NCI-H2196 (cell line): ENCODE measurements around the gene DECR2.
"Not testable (repeated sequence)": the region's sequence is repeated elsewhere in the genome, so short reads cannot be mapped to it uniquely, and the experiment has no call there.

Source experiments
- DNase-seq: peaks from one replicate; lab custom pipeline; 2025; ENCODE audit not compliant: unreplicated experiment; lab: John Stamatoyannopoulos, UW

DECR2 gene

DNA sequence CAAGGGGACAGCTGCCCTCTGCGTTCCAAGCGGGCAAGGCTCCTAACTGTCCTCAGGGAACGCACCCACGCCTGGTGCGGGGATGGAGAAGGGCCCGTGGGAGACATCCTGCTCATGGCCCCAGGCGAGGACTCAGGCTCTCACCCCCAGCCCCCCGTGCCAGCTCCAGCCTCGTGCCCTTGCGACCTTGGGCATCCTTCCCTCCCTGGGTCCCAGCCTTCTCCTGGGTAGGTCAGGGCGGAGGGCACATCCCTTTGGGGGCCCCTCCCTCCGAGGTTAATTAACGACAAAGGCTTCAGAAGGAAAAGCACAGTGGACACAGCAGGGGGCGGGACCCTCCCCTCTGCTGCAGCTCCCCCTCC, 22.9 kb upstream of the DECR2 start:
- no peak for DNase-seq

DNA sequence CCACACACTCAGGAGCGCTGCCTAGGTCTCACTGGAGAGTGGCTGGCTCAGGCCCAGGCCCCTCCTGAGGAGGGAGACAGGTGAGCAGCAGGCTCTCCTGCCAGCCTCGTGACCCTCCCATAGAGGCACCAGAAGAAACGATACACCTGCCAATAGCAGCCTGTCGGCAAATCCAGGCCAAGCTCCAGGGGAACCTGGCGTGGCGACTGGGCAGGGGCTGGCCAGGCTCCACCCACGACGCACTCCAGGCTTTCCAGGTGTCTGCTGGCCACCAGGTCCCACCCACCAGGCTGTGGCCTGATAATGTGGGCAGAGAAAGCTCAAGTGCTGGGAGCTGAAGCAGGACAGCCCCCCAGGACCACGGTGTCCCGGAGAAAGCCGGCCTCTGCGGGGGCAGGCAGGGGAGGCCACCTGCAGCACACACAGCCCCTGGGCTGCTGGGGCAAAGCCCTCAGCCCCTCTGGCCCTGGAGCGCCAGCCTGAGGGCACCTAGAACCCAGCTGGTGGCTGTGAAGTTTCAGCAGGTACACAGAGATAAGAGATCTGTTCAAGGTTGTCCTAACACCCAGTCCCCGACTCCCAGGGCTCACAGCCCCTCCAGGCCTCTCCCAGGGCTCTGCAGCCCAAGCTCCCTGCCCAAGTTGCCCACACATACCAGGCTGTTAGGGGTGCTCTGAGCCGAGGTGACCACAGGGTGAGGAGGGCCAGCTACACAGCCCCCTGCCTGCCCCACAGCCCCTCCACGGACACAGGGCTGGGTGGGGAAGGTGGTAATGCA, 22.3 kb upstream of the DECR2 start:
- peak; percentile 93 for DNase-seq

DNA sequence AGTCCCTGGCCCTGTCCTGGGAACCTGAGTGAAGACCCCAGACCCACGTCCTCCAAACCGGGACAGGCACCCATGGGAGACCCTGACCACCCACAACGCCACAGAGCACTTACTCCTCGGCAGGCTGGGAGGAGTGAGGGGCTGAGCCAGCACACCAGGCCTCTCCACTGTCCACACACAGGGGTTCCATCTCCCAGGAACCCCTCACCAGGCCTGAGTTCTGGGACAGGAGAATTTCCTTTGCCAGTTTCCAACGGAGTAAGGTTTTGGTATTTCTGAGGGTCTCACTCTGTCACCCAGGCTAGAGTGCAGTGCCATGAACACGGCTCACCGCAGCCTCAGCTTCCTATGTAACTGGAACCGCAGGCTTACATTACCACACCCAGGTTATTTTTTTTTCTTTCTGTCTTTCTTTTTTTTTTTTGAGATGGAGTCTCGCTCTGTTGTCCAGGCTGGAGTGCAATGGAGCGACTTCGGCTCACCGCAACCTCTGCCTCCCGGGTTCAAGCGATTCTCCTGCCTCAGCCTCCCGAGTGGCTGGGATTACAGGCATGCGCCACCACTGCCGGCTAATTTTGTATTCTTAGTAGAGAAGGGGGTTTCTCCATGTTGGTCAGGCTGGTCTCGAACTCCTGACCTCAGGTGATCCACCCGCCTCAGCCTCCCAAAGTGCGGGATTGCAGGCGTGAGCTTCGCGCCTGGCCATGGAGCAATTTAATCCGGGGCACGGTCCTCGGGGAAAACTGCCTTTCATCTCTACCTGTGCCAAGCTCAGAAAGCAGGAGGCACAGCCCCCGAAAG, 21.5 kb upstream of the DECR2 start:
- no peak for DNase-seq

DNA sequence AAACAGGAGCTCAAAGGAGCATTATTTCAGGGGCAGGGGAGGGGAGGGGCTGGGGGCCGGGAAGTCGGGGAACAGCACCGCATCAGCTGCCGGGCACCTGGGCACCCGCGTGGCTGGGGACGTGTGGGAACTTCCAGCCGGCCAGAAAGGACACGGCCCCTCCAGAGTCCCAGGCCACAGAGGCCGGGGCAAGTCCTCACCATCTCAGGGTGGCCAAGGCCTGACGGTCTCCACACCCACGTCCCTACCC, 21.0 kb upstream of the DECR2 start:
- DNase-seq, result no peak

DNA sequence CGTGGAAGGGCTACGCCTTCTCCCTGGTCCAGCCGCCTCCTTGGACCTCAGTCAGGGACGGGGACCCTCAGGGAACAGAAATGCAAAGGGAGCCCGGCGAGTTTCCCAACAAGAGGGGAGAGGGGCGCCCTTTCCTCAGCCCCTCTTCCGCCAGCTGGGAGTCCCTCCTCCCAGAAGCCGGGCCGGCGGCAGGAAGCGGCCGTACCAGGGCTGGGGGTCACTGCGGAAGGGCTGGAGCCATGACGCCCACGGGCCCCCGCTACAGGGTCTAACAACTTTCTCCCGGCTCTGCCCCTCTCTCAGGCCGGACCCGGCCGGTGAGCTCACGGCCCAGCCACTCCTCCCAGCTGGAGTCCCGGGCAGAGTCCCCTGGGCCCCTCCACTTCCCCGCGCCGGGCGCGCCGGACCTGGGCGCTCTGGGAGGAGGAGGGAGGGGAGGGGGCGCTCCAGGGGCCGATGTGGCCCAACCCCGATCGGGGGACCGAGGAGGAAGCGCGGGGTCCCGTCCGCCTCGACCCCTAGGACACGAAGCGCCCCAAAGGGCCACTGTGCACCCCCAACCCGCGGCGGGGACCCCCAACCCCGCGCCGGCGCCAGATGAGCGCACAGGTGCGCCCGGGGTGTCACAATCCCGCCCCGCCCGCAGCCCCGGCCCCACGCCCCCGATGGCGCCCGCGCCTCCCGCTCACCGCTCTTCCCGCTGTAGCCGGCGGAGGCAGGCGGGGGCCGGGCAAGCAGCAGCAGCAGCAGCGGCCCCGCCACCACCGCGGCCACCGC, 20.5 kb upstream of the DECR2 start:
- peak; percentile 47 for DNase-seq

DNA sequence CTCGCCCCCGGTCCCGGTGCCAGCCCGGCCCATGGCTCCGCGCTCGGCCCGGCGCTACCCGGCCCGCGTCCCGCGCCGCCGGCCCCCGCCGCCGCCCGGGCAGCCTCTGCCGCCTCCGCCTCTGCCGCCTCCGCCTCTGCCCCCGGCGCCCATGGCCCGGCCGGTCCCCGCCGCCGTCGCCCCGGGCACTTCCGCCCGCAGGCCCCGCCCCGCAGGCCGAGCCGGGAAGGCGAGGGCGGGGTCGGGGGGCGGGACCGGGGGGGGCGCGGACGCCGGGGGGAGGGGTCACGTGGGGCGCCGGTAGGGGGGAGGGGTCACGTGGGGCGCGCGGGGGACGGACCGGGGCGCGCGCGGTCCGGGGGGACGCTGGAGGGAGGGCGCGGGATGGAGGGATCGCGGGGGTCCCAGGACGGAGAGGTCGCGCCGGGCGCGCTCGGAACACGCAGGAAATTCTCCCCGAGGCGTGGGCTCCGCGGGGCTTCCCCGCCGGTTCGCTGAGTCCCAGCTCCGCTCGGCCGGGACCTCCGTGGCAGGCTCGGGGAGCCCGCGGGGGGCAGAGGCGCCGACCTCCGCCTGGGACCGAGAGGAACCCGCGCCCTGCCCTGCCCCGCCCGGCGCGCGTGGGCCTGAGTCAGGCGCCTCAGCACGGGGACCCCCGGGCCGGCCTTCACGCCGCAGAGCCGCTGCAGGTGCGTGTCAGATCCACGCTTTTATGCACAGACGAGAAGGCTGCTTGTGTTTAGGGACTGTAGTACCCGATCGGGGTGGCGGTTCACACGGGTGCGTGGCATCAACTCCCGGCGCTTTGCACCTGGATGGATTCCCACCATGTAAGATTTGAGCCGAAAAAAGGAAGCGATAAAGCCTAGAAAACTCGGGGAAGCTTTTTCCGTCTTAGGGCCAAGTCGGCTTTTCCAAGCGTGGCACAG, 19.6 kb upstream of the DECR2 start, which contains the start of gene PGAP6:
TSS of gene PGAP6 (minus strand) at position 190 of the 929 bp plus-strand sequence. CDS start at position 33, 157 bp downstream.
- DNase-seq, result peak; percentile 73

DNA sequence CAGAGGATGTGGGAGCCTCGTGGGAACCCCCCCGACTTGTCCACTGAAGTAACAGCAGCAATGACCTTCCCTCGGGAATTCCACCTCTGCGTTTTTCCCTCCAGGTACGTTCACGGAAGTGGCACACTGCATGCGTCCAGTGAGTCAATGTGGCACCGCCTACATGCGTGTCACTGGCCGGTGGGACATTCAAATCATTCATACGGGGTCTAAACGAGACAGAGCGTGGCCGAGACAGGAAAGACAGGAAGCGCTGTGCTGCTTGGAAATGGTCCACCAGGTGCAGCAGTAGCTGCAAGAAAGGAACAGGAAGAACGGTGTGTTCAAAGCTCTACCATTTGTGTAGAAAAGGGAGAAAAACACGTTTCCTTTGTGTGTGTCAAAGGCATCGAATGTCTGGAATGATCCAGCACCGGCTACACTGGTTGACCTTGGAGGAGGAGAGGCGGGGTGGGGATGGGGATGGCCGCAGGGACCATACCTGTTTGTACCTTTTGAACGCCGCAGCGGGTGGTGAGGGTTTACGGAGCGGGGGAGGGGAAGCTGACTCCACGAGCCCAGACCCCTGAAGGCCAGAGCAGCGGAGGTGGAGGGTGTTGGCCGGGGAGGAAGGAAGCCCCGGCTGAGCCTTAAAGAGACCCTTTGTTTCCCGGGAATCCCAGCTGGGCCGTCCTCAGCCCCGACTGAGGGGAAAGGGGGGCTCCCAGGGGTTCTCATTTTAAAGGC, 18.2 kb upstream of the DECR2 start:
- peak; percentile 64 for DNase-seq

DNA sequence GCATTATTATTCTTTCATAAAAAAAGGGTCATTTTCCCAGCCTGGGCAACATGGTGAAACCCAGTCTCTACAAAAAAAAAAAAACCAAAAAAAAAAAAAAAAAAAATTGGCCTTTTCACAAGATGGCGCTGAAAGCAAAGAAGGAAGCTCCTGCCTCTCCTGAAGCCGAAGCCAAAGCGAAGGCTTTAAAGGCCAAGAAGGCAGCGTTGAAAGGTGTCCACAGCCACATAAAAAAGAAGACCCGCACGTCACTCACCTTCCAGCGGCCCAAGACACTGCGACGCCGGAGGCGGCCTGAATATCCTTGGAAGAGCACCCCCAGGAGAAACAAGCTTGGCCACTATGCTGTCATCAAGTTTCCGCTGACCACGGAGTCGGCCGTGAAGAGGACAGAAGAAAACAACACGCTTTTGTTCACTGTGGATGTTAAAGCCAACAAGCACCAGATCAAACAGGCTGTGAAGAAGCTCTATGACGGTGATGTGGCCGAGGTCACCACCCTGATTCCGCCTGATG, 15.0 kb upstream of the DECR2 start:
- DNase-seq, result peak; percentile 27

DNA sequence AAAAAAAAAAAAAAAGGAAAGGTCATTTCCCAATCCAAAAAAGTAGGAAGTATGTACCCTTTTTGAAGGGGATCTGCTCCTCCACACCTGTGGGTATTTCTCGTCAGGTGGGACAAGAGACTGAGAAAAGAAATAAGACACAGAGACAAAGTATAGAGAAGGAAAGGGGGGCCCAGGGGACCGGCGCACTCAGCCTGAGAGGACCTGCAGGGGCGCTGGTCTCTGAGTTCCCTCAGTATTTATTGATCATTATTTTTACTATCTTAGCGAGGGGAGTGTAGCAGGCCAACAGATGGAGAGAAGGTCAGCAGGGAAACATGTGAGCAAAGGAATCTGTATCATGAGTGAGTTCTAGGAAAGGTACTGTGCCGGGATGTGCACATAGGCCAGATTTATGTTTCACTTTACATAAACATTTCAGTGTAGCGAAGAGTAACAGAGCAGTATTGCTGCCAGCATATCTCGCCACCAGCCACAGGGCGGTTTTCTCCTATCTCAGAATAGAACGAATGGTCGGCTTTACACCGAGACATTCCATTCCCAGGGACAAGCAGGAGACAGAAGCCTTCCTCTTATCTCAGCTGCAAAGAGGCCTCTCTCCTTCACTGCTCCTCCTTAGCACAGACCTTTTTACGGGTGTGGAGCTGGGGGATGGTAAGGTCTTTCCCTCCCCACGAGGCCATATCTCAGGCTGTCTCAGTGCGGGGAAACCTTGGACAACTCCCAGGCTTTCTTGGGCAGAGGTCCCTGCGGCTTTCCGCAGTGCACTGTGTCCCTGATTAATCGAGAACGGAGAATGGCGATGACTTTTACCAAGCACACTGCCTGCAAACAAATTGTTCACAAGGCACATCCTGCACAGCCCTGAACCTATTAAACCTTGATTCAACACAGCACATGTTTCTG, 13.7 kb upstream of the DECR2 start:
- DNase-seq, result not testable (repeated sequence)

DNA sequence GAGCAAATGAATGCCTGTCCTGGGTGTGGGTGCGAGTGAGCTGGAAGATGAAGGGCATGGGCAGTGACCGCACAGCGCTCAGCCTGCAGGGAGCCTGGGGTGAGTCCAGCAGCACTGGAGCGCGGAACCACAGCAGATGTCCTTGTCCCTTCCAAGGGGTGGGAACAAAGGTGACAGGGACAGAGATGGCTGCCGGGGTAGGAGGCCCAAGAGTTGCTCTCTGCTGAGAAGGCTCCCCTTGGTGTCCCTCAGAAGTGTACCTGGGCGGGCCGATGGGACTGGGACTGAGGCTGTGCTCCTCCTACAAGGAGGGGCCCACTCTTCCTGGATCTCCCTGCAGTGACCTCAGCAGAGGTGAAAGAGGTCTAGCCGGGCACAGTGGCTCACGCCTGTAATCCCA, 12.3 kb upstream of the DECR2 start:
- DNase-seq, result no peak

DNA sequence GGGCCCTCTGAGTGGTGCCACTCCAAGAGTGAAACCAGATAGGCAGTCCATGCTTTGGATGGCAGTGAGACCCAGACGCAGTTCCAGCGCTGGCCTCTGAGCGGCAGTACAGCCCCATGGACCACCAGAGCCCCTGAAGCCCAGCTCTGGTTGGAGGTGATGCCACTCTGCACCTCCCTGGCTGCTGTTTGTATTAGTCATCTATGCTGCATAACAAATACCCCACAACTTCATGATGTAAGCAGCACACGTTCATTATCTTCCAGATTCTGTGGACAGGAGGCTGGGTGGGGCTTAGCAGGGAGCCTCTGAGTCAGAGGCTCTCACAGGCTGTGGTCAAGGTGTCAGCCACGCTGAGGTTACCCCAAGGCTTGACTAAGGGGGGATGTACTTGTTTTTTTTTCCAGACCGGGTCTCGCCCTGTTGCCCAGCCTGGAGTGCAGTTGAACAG, 9.8 kb upstream of the DECR2 start:
- peak; percentile 60 for DNase-seq

DNA sequence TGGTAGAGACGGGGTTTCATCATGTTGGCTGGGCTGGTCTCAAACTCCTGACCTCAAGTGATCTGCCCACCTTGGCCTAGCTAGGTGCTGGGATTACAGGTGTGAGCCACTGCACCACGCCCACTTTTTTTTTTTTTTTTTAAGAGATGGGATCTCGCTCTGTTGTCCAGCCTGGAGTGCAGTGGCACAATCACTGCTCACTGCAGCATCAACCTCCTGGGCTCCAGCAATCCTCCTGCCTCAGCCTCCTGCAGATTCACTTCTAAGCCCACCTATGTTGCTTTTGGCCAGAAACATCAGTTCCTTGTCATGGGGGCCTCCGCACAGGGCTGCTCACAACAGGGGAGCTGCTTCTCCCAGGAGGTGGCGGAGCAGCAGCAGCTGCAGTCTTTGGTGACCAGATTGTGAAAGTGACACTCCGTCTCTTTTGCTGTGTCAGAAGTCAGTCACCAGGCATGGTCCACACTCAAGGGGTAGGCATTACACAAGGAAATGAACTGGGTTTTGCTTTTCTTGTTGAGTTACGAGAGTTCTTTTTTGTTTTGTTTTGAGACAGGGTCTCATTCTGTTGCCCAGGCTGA, 9.1 kb upstream of the DECR2 start:
- no peak for DNase-seq

DNA sequence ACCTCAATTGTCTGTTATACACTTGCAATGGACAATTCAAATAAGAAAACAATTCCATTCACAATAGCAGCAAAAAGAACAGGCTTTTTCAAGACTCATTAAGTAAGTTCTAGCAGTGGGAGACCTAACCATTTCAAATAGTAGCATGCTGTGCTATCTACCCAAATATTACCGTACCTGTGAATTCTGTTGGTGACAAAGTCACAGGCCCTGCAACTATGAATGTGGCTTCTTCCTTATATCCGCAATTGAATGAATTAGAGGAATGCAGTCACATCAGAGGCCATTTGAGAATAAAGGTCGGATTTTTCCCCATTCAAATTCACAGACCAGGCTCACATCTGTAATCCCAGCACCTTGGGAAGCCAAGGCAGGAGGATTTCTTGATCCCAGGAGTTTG, 5.5 kb upstream of the DECR2 start:
- no peak for DNase-seq

DNA sequence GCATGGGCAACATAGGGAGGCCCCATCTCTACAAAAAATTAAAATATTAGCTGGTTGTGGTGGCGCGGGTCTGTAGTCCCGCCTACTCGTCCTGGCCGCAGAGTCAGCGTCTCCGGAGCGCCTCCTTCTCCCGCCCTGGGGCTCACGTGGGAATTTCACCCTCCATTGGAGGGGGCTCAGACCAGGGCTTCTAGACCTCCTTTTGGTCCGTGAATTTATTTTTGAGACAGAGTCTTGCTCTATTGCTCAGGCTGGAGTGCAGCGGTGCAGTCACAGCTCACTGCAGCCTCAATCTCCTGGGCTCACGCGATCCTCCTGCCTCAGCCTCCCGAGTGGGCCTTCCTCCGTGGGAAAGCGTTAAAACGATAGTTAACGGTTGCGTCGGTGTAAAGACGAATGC, 5.1 kb upstream of the DECR2 start:
- DNase-seq, result peak; percentile 69

DNA sequence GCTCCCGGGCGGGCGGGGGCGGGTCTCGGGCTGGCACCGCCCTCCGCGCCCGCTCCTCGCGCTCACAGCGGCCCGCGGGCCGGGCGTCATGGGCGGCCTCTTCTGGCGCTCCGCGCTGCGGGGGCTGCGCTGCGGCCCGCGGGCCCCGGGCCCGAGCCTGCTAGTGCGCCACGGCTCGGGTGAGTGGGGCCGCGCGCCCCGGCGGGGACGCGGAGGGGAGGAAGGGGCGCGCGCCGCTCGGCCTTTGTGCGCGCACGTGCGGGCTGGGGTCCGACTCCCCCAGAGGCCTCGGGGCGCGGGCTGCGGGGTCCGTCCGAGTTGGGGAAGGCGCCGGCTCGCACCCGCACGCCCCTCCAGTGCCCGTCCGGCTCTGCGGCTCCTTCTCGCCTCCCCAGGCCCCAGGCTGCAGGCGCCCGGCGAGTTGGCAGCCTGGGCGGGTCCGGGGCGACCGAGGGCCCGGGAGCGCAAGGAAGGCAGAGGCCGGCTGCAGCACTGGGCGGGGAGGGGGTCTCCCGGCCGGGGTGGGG, 4.5 kb upstream of the DECR2 start, which contains the start of gene NME4:
TSS of gene NME4 (plus strand) at position 65 of the 527 bp plus-strand sequence. CDS start at position 89, 24 bp downstream.
- peak; percentile 32 for DNase-seq

DNA sequence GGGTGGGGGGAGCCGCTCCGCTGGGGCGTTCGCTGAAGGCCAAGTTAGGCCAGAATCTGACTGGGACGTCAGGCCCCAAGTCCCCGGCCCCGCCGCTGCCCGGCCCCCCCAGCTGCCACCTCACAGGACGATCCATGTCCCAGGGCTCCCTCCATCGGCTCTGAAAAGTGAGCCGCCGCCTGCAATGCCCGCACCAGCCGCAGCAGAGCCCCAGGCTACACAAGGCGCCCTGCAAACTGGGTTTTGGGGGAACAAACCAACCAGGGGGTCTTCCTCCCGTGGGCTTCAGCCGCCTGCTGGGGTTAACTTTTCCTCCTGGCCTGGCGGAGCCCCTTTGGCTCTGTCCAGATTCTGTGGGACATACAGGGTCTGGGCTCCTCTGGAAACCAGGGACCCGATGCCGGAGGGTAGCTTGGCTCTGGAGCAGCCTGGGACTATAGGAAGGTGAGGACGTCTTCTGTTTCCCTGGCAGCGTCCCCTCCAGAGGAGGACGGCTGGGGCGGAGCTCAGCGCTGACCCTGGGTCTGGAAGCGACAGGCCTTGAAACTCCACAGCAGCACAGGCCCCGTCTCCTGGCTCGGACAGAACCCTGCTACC, 3.9 kb upstream of the DECR2 start:
- no peak for DNase-seq

DNA sequence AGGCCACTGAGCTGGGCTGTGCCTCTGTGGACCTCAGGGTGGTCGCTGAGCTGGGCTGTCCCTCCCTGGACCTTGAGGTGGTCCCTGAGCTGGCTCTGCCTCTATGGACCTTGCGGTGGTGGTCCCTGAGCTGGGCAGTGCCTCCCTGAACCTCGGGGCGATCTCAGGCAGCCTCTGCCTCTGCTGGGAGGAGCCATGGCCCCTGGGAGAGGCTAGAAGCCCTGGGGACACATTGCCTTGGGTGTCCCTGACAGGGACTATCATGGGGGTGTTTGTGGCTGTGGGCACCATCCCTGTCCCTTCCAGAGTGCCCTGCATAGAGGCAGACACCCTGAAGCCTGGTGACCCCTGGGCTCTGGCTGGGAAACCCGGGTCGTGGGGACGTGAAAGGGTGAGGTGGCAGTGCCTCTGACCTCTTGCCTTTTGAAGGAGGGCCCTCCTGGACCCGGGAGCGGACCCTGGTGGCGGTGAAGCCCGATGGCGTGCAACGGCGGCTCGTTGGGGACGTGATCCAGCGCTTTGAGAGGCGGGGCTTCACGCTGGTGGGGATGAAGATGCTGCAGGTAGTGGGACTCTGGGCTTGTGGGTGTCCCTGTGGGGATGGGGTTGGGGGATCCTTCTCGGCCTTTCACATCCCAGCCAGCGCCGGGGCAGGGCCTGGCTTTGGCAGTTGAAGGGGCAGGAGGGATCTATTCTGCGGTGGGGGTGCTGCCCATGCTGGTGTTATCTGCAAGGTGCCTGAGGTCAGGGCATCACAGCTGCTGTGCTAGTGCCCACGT, 2.9 kb upstream of the DECR2 start:
- no peak for DNase-seq
